Activated CD4-positive, alpha-beta T cell treated with anti-CD3 and anti-CD28 coated beads for 48 hours (primary cell): ENCODE results near the gene DNA2.
A peak's percentile ranks its signal among the peaks of the same experiment; 100 is the strongest.

Experiments used
- DNase-seq: peaks from one replicate; pipeline ENCODE4 v3.0.0-alpha.2; 2020

The DNA2 gene

DNA sequence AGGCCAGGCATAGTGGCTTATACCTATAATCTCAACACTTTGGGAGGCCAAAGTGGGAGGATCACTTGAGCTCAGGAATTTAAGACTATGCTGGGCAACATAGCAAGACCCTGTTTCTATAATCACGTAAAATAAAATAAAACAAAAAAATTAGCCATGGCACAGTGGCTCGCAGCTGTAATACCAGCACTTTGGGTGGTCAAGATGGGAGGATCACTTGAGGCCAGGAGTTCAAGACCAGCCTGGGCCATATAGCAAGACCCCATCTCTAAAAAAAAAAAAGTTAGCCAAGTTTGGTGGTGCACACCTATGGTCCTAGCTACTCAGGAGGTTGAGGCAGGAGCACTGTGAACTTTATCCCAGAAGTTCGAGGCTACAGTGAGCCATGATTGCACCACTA is 30.9 kb downstream of the DNA2 start:
- no peak for DNase-seq

DNA sequence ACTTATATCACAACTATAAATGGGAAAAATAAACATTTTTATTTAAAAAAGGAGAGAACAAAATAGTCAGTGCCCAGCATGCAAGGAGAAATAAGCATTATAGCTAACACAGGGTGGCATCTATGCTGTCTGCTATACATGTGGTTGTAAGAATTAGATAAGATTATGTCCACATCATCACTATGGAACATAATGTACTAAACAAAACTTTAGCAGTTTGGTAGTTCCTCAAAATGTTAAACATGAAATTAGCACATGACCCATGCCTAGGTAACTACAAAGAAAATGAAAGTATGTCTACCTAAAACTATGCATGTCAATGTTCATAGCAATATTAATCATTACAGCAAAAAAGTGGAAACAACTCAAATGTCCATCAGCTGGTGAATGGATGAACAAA is 36.0 kb downstream of the DNA2 start:
- no peak for DNase-seq

- no peak for DNase-seq
Measured at GRCh38 chr10:68434657-68435056, 37.1 kb downstream of the DNA2 start.

GRCh38 chr10:68428396-68429104 is 43.2 kb downstream of the DNA2 start:
- DNase-seq: no peak

GRCh38 chr10:68424454-68425014 is 47.2 kb downstream of the DNA2 start:
- no peak for DNase-seq

GRCh38 chr10:68423522-68423921 is 48.3 kb downstream of the DNA2 start:
- DNase-seq: peak; percentile 49

DNA sequence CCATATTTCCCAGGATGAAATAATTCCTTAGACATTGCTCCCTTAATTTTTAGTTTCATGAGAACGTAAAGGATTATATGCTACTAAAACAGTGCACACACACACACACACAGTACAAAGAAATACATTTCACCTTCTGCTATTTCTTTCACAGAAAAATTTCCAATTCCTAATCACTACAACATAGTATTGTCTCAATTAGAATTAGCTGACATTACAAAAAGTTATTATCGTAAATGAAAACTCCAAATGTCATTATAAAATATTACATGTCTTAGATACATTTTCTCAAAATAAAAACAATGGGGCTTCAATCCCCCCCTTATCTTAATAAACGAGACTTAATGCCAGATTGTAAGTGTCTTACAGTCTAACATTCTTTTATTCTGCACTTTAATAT is 52.4 kb downstream of the DNA2 start:
- DNase-seq: no peak

GRCh38 chr10:68408898-68409518 is 62.8 kb downstream of the DNA2 start:
- no peak for DNase-seq

DNA sequence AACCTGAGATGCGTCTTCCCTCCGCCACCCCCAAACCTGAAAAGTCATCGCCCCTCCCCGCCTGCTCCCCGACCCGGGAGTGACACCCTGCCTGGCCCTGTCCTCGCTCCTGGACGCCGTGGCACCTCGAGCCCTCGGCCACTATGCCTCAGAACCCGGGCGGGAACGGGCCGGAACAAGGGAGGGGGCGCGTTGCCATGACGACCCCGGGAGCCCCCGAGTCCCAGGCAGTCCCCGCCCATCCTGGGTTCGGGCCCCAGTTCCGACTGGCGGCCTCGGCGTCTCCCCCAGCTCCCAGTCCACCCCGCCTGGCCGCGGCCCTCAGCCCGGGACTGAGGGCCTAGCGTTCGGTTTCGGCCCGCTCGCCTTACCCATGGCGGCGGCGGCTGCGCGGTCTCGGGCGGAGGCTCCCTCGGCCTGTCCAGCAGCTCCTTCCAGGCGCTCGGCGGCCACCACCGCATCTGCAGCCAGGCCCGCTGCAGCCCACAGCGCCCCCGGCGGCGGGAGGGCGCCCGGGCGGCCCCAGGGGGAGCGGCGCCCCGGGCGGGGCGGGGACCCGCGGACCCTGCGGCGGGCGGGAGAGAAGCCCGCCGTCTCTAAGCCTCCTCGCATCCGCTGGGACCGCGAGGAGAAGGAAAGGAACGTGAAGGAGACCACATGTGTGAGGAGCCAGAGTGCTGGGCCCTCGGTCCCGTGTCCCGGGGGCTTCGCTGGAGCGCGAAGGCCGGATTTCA is 64.8 kb downstream of the DNA2 start, which contains the start of gene RUFY2:
Gene RUFY2, minus strand, starts transcription at position 463 of the 734 bp plus-strand sequence. Its CDS starts 88 bp downstream, at position 375.
- DNase-seq: peak; percentile 82

DNA sequence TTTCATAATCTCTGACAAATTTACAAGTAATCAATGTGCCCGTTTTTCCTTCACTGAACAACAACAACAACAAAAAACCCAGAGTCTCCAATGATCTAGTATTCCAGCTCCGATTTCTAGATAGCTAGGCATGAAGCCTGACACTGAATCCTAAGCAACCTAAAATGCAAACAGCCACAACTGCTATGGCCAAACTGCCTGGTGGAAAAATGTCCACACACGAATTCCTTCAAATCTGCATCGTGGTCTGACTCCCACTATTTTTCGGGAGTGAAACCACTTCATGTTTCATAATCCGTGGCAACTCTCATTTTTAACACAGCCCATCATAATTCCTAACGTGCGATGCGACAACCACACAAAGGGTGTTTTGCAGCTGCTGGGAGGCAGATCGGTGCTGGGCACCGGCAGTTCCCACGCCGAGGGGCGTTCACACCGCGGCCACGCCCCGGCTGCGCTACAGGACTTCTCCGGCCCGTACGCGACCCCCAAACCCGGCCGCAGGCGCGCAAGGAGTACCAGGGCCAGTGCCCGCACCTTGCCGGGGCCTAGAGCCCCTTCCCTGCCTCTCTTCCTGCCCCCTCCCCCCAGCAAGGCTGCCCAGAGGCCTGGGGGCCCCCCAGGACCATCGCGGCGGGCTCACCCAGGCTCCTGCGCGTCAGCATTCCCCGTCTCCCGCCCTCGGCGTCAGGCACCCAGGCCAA is 65.5 kb downstream of the DNA2 start:
- peak; percentile 60 for DNase-seq

DNA sequence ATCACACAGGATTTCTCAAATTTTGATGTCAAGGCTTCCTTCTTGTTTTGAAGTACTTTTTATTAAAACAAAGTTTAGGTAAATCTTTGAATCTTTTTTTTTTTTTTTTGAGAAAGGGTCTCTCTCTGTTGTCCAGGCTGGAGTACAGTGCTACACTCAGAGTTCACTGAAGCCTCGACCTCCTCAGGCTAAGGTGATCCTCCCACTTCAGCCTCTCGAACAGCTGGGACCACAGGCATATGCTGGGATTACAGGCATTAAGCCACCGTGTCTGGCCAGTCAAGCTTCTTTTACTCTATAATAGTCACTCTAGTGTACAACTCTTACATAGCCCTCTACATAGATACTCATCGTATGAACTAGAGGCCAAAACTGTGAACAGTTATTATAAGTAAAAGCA is 68.1 kb downstream of the DNA2 start:
- DNase-seq: no peak

- no peak for DNase-seq
Measured at GRCh38 chr10:68402276-68402675, 69.5 kb downstream of the DNA2 start.

DNA sequence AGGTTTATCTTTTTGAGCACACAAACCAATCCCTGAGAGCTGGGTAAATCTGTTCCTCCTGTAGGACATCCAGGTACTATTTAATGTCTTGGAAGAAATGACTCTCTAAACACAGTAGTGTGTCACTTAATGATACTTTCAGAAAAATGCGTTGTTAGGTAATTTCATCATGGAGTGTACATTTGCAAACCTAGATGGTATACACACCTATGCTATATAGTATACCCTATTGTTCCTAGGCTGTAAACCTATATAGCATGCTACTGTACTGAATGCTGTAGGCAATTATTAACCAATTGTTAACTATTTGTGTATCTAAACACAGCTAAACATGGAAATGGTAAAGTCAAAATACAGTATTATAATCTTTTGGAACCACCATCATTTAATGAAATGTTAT is 74.8 kb downstream of the DNA2 start:
- no peak for DNase-seq

- no peak for DNase-seq
Measured at GRCh38 chr10:68385740-68386139, 86.0 kb downstream of the DNA2 start.

DNA sequence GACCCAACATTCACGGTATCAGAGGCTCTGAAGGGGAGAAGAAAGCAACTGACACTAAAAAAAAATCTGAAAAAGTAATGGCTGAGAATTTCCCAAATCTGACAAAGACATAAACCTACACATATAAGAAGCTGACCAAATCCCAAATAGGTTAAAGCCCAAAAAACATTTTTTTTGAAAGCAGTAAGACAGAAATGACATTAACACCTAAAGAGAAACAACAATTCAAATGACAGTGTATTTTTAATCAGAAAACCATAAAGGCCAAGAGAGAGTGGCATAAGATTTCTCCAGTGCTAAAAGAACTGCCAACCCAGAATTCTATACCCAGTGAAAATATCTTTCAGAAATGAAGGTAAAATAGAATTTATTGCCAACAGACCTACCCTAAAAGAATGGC is 100.2 kb downstream of the DNA2 start:
- DNase-seq: no peak

DNA sequence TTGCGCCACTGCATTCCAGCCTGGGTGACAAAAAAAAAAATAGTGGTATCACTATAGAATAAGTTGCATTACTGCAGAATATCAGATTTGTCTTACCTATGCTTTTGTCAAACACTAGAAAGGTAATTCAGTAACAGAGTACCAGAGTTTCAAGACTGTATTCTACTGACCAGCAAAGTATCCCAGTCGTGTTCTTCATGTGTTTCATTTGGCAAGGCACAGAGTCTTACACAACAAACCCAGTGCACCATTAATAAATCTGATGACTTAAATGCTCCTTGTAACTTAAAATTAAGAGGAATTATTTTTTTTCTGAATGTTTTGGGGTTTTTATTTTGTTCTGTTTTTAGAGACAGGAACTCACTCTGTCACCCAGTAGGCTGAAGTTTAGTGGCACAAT is 104.7 kb downstream of the DNA2 start:
- DNase-seq: no peak

- DNase-seq: no peak
Measured at GRCh38 chr10:68366600-68366999, 105.2 kb downstream of the DNA2 start.

DNA sequence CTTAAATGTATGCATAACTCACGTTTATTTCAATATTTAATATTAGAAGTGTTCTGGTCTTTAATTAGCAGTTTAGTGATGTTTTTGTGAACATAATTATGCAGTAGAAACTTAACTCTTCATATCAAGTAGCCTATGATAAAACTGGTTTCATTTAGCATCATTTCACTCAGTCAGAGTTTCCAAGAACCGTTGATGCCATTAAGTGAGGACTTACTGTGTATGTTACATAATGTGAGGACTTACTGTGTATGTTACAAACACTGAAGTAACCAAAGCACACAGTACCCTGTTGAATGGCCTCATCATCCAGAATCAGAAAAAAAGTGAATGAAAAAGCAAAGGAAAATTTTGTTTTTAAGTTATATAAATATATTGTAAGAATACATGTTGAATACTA is 106.2 kb downstream of the DNA2 start:
- no peak for DNase-seq

GRCh38 chr10:68364101-68364886 is 107.5 kb downstream of the DNA2 start:
- no peak for DNase-seq
